GM21723 (cell line): ENCODE data around the gene HIC1.

Source experiments
- ATAC-seq: cut with Tn5 transposase; IDR thresholded peaks from one replicate; pipeline ENCODE4 v1.9.1; 2021; ENCODE audit warnings: mild to moderate bottlenecking, moderate library complexity; ENCODE audit not compliant: unreplicated experiment

HIC1 gene

GRCh38 chr17:2094891-2095535, 40.1 kb downstream of the HIC1 start:
- no peak for ATAC-seq

GRCh38 chr17:2095536-2095910, 40.6 kb downstream of the HIC1 start:
- no peak for ATAC-seq

- ATAC-seq = no peak
Observed at GRCh38 chr17:2101448-2102257, 46.8 kb downstream of the HIC1 start.

GRCh38 chr17:2102931-2103809, 48.3 kb downstream of the HIC1 start:
- ATAC-seq = no peak

- ATAC-seq = no peak
Observed at GRCh38 chr17:2105663-2106062, 50.8 kb downstream of the HIC1 start.

GRCh38 chr17:2106308-2106955, 51.5 kb downstream of the HIC1 start:
- no peak for ATAC-seq

GRCh38 chr17:2107050-2107449, 52.1 kb downstream of the HIC1 start:
- no peak for ATAC-seq

GRCh38 chr17:2107506-2107905, 52.6 kb downstream of the HIC1 start:
- ATAC-seq = no peak

- ATAC-seq = no peak
Observed at GRCh38 chr17:2108170-2108569, 53.3 kb downstream of the HIC1 start.

GRCh38 chr17:2110436-2110835, 55.5 kb downstream of the HIC1 start:
- ATAC-seq = no peak

GRCh38 chr17:2111691-2112090, 56.8 kb downstream of the HIC1 start:
- ATAC-seq = no peak
